NT2/D1 (cell line): Measurements from ENCODE around the gene MYOC.

Source experiments
- YY1 ChIP-seq: IDR thresholded peaks from 2 replicates; pipeline ENCODE4 v1.6.1; 2011; ENCODE audit not compliant: insufficient read length, insufficient read depth
- ZNF274 ChIP-seq: IDR thresholded peaks from 2 replicates; pipeline ENCODE4 v1.6.1; 2011; ENCODE audit warnings: mild to moderate bottlenecking, low read depth, low read length

DNA sequence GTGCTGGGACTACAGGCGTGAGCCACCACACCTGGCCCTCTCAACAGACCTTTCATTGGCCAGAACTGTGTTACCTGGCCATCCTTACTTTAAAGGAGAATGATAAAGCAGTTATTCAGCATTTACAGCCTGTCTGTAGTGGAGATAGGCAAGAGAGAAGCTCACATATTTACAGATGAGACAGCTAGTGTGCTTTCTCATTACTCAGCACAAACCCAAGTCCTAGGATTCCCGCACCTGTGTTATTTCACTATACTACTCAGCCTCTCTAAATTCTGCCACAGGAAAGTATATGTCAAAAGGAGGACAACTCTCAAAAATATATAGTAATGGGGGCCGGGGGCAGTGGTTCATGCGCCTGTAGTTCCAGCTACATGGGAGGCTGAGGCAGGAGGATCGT is 15.9 kb upstream of the MYOC start:
- TF ChIP-seq ZNF274 (no peak), YY1 (no peak)
